Tibial nerve (tissue), 4 donors: Measurements from ENCODE around the gene PARVG.

Source experiments
- CTCF ChIP-seq, 5 experiments: fragments of 200-600 bp in 3 of 5; fragments of 450-650 bp in 2 of 5; sonication (generic) in 3 of 5; IDR thresholded peaks; one replicate each; pipeline ENCODE4 v1.5.1; 2016 to 2019; ENCODE audit warnings: antibody characterized with exemption in 5 of 5, mild to moderate bottlenecking in 3 of 5, moderate library complexity in 2 of 5
- EP300 ChIP-seq, 2 donors: sonication (generic); formaldehyde crosslinking; IDR thresholded peaks; one replicate each; pipeline ENCODE4 v1.6.1; 2017; ENCODE audit warnings: antibody characterized with exemption in 2 of 2, mild to moderate bottlenecking in 1 of 2

GRCh38 chr22:44144046-44144569, 36.6 kb upstream of the PARVG start:
- TF ChIP-seq EP300 (IDR thresholded peaks at IDR 0.05) (no peak), CTCF (IDR thresholded peaks at IDR 0.05) (no peak)
